NCI-H1694 treated with DMSO at 0.1 percent for 48 hours (cell line): ENCODE measurements around the gene ANKRD22.
"Not testable (repeated sequence)": the region's sequence is repeated elsewhere in the genome, so short reads cannot be mapped to it uniquely, and the experiment has no call there.

Source experiments
- DNase-seq: peaks from one replicate; lab custom pipeline; 2025; lab: John Stamatoyannopoulos, UW

The ANKRD22 gene

GRCh38 chr10:88851706-88852105 lies at the start of gene ANKRD22:
ANKRD22 (minus strand) TSS chr10:88851844; CDS start chr10:88851607, 237 bp downstream.
- DNase-seq = no peak

GRCh38 chr10:88899886-88900285 lies 48.2 kb upstream of the ANKRD22 start:
- DNase-seq = no peak

GRCh38 chr10:88898727-88899126 lies 47.1 kb upstream of the ANKRD22 start:
- DNase-seq = no peak

- no peak for DNase-seq
Observed at GRCh38 chr10:88896994-88897853, 45.6 kb upstream of the ANKRD22 start.

GRCh38 chr10:88896372-88896993 lies 44.8 kb upstream of the ANKRD22 start:
- DNase-seq = no peak

- DNase-seq = no peak
Observed at GRCh38 chr10:88895250-88895649, 43.6 kb upstream of the ANKRD22 start.

GRCh38 chr10:88893611-88894010 lies 42.0 kb upstream of the ANKRD22 start:
- DNase-seq = no peak

- DNase-seq = no peak
Observed at GRCh38 chr10:88892222-88892967, 40.8 kb upstream of the ANKRD22 start.

GRCh38 chr10:88890681-88891381 lies 39.2 kb upstream of the ANKRD22 start:
- DNase-seq = no peak

- DNase-seq = no peak
Observed at GRCh38 chr10:88889559-88890337, 38.1 kb upstream of the ANKRD22 start.

- no peak for DNase-seq
Observed at GRCh38 chr10:88888810-88889445, 37.3 kb upstream of the ANKRD22 start.

- DNase-seq = peak; percentile 2
Observed at GRCh38 chr10:88886557-88886956, 34.9 kb upstream of the ANKRD22 start.

GRCh38 chr10:88883448-88883809 lies 31.8 kb upstream of the ANKRD22 start:
- DNase-seq = no peak

- DNase-seq = not testable (repeated sequence)
Observed at GRCh38 chr10:88882646-88883447, 31.2 kb upstream of the ANKRD22 start.

- DNase-seq = no peak
Observed at GRCh38 chr10:88881922-88882645, 30.4 kb upstream of the ANKRD22 start.

- DNase-seq = no peak
Observed at GRCh38 chr10:88881320-88881719, 29.7 kb upstream of the ANKRD22 start.

GRCh38 chr10:88880282-88881076 lies 28.8 kb upstream of the ANKRD22 start:
- peak; percentile 66 for DNase-seq

GRCh38 chr10:88879534-88880281 lies 28.1 kb upstream of the ANKRD22 start, which contains the start of gene STAMBPL1:
STAMBPL1 (plus strand) TSS chr10:88880245; CDS start chr10:88901709, 21,464 bp downstream.
- peak; percentile 67 for DNase-seq
